ENCODE results near the gene ADAT3.
"Not testable (repeated sequence)": the region's sequence is repeated elsewhere in the genome, so short reads cannot be mapped to it uniquely, and the experiment has no call there.

Gene ADAT3

DNA sequence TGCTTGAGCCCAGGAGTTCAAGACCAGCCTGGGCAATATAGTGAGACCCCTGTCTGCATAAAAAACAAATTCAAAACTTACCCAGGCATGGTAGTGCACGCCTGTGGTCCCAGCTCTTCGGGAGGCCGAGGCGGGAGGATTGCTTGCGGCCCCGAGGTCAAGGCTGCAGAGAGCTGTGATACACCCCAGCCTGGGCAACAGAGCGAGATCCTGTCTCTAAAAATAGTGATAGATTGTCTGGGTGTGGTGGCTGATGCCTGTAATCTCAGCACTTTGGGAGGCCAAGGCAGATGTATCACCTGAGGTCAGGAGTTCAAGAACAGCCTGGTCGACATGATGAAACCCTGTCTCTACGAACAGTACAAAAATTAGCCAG lies 37.9 kb upstream of the ADAT3 start:
- DNase-seq = no peak

DNA sequence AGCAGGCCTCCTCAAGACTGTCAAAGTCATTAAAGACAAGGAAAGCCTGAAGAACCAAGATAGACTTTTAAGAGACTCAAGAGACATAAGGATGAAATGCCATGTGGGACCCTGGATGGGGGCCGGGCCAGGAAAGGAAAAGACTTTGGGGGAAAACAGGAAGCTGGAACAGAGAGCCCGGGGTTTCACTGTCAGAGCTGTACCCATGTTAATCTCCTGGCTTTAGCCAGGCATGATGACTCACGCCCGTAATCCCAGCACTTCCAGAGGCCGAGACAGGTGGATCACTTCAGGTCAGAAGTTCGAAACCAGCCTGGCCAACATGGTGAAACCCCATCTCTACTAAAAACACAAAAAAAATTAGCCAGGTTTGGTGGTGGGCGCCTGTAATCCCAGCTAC lies 36.2 kb upstream of the ADAT3 start:
- no peak for DNase-seq

DNA sequence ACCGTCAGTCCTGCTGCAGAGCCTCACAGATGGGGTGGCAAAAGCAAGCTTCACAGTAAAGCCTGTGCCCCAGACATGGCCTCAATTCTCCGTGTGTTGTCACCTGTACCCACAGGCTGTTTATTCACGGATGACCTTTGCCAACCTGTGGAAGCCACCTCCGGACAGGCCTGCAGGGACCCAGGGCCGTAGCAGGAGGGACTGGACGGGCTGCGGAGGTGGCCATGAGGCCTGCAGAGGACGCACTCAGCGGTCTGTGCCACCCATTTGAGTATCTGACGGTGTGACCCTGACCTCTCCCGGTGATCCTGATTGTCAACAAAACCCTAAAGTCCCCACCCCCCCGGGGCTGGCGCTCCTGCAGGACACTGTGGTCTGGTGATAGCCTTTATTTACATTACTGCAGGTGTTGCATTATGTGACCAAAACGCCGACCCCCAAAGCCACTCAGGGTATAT lies 34.0 kb upstream of the ADAT3 start:
- no peak for DNase-seq

DNA sequence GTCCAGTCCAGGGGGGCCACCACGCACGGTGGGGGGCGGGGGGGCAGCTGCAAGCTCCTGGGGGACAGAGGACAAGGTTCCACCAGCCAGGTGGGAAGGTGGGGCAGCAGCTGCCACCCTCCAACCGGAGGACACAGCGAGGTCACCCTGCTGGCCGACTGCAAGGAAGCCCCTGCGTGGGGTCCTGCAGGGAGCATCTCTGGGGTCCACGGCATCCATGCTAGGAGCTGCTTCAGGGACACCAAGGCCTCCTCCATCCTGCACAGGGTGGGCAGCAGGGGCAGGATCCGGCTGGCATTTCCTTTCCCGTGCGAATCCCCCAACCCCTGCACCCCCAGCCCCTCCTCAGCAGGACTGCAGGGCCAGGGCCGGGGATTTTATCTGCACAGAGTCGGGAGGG lies 33.6 kb upstream of the ADAT3 start:
- no peak for DNase-seq

DNA sequence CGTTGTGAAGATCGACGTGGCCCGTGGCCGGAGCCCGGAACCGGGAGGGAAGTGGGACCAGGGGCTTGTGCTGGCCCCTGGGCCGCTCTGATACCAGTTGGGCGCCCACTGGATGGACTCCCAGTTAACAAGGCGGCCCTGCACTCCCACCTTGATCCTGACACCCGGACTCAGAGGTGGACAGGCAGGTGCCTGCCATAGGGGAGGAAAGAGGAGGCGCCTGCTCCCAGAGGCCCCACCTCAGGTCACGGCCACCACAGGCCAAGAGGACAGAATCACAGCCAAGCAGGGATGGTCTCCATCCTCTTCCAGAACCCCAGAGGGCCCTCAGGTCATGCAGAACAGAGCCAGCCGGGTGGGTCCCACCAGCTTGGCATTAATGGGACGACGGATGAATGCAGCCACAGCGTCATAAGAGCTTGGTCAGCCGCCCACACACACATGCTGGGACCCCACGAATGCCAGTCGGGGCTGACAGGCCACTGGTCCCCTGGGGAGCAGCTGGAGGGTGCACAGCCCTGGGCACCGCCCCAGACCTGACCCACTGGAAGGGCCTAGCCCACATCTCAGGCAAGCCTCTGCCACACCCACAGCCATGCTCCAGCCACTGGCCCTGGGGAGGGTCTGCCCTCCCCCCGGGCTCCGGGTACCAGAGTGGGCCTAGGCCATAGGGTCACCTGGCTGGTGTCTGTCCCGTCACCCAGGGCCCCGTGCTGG lies 32.2 kb upstream of the ADAT3 start:
- DNase-seq = no peak

DNA sequence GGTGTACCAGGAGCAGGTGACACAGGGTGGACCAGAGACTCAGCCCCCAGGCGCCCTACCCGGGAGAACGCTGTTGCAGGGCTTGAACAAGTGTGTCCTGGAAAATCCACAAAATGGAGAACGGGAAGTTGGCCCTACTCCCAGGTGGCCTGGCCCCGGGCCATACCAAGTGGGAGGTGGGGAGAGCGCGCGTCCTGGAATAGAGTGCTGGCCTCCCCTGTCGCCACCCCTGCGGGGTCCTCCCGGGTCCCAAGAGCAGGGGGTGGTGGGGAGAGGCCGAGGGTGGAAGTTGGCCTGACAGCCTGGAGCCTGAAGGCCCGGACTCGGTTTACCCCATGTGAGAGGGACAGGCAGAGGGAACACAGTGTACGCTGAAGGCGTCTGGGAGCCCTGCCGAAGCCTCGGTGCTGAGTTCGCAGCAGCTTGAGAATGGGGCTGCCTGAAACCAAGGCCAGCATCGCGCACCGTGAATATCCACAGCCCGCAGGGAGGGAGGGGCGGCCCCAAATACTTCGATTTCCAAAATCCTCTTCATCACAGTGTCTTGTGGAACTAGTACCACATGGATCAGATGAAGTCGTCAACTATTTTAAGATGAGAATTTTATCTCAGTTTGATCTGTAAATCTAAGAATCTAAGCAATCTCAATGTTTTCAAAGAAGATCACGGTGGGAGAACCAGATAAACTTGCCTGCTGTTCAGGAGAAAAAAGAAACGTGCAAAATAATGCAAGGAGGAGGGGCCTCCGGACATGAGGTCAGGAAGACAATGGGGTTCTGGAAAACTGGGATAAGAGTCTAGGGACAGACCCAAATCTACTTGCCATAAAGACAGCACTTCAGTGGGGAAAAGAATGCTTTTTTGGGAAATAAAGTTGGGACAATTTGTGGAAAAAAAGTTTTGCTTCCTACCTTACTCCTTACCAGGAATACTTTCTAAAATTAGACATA lies 31.4 kb upstream of the ADAT3 start:
- DNase-seq = no peak

DNA sequence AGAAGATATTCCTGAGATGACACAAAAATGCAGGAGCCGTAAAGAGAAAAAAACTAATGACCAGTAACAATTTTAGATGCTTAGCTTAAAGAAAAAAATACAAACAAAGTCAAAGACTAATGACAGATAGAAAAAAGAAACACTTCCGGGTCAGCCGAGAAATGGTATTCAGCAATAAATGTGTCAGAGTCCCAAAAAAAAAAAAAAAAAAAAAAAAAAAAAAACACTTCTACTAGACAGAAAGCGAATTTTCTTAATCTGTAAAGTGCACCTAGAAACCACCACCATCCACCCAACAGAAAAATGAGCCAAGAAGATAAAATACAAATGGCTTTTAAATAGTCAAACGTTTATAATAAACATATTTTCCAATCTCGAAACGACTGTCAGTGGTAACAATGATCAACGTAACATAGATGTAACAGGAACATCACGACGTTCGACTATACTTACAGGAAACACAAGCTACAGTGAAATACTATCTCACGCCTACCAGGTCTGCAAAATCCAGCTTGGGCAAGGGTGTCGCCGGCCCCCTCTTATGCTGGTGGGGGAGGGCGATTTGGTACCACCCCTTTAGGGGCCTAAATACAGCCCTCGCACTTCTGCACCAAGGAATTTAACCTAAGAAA lies 30.5 kb upstream of the ADAT3 start:
- DNase-seq = no peak

DNA sequence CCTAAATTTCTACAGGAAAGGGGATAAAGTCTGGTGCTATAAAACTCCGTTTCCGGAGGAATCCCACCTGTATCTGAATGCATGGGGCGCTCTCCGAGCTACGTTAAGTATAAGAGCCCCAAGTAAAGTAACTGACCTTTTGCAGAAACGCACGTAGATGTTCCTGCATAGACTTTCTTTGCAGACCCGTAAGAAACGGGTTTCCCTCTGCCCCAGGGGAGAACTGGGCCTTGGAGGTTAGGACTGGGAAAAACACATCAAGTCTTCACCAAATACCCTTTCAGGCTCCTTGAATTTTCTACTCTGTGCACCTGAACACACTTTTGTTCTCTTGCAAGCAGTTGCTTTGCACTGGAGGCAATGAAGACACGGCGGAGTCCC lies 29.9 kb upstream of the ADAT3 start:
- DNase-seq = not testable (repeated sequence)

DNA sequence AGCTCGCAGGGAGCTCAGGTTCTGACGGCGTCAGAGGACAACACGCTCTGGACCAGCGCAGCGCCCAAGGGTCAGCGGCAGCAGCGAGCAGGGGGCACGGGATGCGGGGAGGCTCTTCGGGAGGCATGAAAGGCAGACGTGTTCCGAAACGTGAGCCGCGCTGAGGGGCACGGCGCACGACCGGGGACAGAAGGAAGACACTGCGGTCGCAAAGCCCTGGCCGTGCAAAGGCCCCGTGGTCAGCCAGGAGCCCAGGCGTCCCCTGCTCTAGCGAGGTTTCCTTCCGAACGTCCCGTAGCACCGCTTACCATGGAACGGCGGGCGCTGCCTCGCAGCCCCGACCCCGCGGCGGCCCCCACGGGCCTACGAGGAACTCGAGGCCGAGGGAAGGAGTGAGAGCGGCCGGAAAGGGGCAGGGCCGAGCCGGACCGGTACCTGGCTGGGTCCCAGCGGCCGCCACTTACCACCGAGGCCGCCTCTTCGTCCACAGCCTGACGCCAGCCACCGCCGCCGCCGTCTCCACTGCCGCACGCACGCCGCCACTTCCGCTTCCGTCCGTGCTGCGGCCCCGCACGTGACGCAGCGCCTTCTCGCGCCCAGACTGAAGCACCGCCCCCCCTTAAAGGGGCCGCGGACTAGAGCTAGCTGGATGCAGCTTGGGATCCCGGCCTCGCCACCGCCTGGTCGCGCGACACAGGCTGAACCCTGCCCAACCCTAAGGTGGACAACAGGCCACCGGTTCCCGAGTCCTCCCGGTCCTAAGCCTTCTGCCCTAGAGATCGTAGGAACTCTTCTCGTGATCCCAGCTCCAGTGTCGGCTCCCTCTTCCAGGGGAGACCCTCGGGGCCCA lies 29.3 kb upstream of the ADAT3 start:
- peak; percentile 69 to 88 for DNase-seq

DNA sequence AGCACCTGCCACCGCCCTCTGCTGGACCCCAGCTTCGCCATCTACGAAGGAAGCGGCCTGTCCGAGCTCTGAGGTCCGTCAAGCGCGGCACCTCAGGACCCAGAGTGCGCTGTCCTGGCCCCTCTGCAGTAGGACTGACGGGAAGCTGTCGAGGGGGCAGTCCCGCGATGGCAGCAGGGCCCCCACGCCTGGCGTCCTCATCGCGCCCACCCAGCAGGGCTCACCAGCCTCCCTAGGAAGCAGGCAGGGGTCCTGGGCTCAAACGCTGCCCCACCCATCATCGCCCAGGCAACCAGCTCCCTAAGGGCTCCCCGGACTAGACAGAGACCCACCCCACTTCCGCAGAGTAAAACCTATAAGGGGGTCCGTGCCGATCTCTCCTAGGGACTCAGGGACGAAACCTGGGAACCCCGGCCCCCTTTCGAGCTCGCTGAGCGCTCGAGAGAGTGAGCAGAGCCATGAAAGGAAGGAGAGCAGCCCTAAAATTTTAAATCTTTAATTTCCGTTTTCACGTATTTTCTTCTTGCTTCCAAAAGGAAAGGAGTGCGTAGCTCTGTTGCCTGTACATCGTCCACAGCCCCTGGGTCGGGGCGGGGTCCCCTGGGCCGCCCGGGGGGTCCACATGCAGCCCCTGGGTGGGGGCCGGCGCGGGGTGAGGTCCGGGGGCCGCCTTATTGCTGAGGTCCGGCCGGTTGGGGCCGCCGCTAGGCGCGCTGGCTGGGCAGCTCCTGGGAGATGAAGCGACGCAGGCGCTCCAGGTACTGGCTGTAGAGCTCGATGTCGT lies 28.5 kb upstream of the ADAT3 start:
- DNase-seq = not testable (repeated sequence)

DNA sequence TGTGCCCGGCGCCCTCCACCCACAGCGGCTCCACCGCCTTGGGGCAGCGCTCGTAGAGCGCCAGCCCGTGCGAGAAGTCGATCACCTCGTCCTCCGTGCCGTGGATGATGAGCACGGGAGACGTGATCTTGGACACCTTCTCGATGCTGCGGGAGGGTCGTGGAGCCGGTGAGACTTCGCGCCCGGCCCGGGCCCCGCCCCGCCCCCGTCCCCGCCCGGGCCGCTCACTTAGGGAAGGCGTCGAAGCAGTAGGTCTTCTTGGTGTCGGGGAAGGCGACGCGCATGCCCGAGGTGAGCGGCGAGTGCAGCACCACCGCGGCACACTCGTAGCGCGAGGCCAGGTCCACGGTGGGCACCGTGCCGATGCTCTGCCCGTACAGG lies 27.9 kb upstream of the ADAT3 start:
- DNase-seq = not testable (repeated sequence)

DNA sequence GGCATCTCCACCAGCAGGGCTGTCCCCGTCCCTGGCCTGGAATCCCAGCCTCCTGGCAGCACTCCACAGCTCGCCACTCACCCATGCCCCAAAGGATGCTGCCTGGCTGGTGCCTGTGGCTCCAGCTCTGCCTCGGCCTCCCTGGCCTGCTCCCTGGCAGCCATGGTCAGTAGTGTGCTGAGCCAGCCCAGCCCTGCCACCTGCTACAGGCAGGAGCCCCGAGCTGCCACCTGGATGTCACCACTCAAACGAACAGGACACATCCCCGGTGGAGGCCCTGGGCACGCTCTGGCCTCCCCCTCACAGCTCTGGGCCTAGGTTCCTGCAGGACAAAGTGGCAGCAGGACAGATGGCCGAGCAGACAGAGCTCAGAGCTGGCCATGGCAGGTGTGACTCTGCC lies 26.6 kb upstream of the ADAT3 start:
- not testable (repeated sequence) for DNase-seq

DNA sequence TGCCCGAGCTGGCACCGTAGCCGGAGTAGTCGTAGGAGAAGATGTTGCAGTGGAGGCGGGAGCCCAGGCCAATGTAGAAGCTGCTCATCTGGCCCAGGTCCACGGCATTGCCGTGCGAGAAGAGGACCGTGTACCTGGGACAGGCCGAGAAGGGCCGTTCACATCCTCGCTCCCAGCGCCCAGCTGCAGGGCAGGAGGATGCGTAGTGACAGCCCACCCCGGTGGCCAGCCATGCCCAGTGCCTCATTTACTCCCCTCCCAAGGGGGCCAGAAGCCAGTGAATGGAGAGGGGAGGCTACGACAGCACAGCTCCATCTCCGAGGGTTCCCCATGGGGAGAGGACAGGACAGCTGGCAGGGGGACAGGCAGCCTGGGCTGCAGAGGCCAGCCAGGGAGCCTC lies 25.2 kb upstream of the ADAT3 start:
- DNase-seq = not testable (repeated sequence)

DNA sequence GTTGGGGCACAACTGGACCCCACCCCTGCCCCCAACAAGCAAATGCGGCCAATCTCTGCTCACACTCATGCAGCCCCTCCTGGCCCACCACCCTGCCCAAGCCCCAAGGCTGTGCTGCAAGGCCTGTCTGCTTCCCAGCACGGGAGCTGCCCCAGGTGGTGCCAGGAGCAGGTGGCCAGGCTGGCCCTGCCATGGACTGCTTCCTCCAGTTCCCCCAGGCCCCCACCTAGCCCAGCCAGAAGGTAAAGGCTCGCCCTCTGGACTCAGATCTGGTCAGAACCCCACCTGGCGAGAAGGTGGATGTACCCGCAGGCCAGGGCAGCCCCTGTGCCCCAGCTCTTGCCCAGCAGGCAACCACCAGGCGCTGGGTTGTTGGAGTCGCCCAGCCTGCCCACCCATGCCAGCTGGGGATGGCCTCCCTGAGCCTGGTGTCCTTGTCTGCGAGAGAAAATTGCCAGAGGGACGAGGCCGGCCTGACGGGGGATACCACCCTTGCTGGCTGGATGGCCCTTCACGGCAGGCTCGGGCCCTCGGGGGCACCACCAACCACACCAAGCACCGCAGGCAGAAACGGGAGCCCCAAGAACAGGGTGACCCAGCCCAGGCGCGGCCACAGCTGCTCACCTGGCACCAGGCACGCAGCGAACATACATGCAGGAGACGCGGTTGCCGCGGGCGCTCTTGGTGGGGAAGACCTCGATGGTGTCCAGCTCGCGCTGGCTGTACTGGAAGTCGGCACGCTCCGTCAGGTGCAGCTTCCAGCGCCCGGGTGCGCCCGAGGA lies 24.4 kb upstream of the ADAT3 start:
- no peak for DNase-seq

DNA sequence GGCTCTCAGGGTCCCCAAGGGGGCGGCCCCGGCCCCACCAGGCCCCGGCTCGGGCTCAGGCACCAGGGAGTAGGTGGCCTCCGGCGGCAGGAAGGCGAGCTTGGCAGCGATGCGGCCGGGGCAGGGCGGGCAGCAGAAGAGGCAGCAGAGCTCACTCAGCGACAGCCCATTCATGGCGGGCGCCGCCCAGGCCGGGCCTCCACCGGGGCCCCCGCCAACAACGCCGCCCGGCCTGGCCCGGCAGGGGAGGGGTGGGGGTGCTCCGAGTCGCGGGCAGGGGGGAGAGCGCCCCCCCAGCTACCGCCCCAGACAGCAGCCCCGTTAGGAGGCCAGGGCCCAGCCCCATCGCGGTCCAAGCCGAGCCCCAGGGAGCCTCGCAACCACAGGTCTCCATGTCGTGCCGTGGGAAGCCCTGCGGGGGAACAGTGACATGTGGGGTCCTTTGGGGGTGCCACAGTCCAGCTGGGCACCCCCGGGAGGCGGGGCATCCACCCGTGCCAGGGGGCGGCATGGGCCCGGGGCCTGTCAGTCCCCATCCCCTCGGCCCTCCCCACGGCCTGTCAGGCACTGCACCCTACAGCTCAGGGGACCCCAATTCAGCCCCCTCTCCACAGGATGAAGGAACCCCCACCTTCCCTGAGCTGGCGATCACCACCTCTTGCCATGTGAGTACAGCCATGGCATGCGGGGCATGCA lies 23.7 kb upstream of the ADAT3 start:
- not testable (repeated sequence) for DNase-seq

DNA sequence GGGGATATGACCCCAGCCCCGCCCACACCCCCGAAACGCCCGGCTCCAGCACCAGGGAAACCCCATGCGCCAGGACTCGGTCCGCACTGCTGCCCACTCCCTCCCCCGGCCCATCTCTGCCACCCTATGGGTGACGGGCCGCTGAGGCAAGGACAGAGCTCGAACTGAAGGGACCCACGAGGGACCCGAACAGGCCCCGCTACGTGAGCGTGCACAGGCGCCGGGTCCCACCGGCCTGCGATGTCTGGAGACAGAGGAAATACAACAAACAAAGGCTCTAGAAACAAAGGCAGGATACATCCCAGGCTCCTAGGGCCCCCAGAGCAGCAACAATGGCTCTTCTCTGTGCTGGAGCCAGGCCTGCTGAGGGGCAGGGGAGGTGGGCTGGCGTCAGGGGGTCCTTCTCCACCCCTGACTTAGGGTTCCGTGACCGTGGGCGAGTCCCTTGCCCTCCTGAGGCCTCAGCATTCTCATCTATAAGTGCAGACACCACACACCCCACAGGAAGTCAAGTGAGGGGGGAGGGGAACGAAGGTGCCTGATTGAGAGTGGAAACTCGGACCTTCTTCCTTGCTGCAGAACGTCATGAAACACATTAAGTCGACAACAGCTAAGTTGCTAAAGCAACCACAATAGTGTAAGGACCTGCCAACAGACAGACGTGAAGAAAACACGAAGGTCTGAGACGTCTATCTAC lies 23.0 kb upstream of the ADAT3 start:
- no peak for DNase-seq

DNA sequence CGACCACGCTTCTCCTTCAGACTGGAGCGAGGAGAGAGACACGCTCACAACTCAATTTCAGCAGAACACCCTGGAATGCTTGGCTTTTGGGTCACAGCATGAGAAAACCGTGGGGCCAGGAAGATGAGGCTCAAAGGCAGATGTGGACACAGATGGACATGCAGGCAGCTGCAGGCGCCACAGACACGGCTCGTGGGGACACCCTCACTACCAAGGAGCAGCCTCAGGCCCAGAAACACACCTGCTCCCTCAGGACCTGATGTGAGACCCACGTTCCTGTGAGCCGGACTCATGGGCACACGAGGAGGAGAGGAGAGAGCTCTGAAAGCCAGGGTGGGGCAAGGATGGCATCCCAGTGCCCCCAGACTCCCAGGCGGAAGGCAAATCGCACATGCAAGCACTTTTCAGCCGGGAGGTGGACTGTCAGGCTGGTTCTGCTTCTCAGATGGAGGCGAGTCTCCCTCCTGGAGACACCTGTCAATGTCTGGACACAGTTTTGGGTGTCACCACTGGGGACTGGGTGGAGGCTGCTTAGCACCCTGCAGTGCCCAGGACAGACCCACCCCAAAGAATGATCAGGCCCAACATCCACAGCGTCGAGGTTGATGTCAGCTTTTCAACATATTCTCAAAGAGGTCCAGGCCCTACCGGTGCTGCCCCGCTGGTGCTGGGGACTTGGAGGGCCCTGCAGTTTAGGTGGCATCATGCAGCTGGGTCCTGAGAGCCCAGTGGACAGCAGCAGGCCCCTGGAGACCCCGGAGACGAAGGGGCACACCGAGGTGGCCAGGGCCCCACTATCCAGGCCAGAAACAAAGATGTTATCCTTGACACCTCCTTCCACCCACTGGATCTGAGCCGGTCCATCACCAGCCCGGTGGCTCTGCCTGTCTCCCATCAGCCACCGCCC lies 22.2 kb upstream of the ADAT3 start:
- DNase-seq = no peak

DNA sequence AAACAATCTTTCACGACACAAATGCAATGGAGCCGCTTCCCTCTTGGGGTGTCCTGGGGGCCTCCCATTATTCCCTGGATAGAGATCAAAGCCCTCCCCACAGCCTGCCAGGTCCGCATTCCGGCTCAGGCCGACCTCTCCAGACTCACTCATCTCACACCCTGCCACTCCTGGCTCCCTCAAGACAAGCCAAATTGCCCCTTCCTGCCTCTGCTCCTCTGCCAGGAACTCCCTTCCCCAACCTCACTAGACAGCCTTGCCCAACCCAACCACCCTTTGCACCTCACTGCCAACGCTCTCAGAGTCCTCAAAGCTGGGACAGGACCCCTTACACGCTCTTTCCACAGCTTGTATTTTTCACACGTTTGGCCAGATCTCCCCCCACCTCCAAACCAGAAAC lies 21.4 kb upstream of the ADAT3 start:
- no peak for DNase-seq

DNA sequence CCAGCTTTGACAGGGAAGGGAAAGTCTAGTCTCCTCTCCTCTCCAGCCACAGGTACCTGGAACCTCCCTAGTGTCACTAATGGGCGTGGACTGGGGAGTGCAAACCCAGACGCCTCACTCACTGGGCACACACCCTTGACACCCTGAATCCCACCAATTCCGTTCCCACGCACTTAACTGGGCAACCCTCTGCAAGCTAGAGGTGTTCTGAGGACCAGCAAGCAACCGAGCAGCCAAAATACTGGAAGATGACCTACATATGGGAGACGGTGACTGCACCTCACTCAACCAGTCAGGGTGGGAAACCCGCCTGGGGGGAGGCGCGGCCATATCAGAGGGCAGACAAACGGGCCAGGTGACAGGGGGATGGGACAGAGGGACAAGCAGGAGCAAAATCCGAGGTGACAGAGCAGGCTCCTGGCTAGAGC lies 20.9 kb upstream of the ADAT3 start:
- no peak for DNase-seq
